ENCODE results near the gene SSR1.

GRCh38 chr6:7218406-7218988 is 94.5 kb downstream of the SSR1 start:
- TF ChIP-seq POLR2AphosphoS5 (IDR thresholded peaks at IDR 0.05; ENCODE audit: low read depth, low read length) (no peak), TAF1 (IDR thresholded peaks at IDR 0.05; ENCODE audit: low read depth, low read length) (no peak), POLR2A (IDR thresholded peaks at IDR 0.05; ENCODE audit: low read depth, low read length) (no peak), SPI1 (IDR thresholded peaks at IDR 0.05; ENCODE audit: low read depth, low read length) (no peak), POU2F2 (IDR thresholded peaks at IDR 0.05; ENCODE audit: low read depth, low read length) (no peak)

Measured in GM12891 (cell line).